ENCODE data around the gene DENND4A.

- TF ChIP-seq CTCF (IDR thresholded peaks at IDR 0.05) (no peak), MXI1 (IDR thresholded peaks at IDR 0.05; ENCODE audit: low read depth, low read length) (no peak), MAX (IDR thresholded peaks at IDR 0.05; ENCODE audit: low read depth) (no peak), RFX5 (IDR thresholded peaks at IDR 0.05; ENCODE audit: low read length) (no peak), POLR2AphosphoS5 (IDR thresholded peaks at IDR 0.05; ENCODE audit: low read depth, low read length) (no peak), JUND (IDR thresholded peaks at IDR 0.05) (no peak), PBX3 (IDR thresholded peaks at IDR 0.05) (no peak), TAF1 (IDR thresholded peaks at IDR 0.05; ENCODE audit: borderline replicate concordance, low read depth, low read length) (no peak), GATA2 (CRISPR knock-in tag; IDR thresholded peaks at IDR 0.05) (no peak), RCOR1 (IDR thresholded peaks at IDR 0.05; ENCODE audit: low read length) (no peak), SMC3 (IDR thresholded peaks at IDR 0.05; ENCODE audit: low read depth, low read length) (no peak), USF1 (IDR thresholded peaks at IDR 0.05; ENCODE audit: borderline replicate concordance, low read depth) (no peak), REST (IDR thresholded peaks at IDR 0.05; ENCODE audit: low read depth, low read length) (no peak), FOXM1 (IDR thresholded peaks at IDR 0.05; ENCODE audit: low read depth) (no peak)
Observed at GRCh38 chr15:65834603-65835282, 42.6 kb upstream of the DENND4A start.
